ENCODE results near the gene TPM4.

DNA sequence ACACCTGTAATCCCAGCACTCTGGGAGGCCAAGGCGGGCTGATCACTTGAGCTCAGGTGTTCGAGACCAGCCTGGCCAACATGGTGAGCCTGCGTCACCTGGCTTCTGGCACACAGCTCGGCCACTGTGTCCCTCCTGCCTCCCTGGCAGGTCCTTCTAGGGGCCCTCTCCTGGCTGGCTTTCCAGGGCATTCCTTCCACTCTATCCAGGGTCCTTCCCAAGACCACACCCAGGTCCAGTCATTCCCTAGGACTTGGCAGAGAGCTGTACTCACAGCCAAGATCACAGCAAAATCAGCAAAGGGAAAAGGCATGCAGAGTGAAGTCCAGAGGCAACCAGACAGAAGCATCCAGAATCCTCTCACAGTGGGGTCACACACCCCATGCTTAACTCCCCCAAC is 57.5 kb downstream of the TPM4 start:
- TF ChIP-seq, protein P1, sequence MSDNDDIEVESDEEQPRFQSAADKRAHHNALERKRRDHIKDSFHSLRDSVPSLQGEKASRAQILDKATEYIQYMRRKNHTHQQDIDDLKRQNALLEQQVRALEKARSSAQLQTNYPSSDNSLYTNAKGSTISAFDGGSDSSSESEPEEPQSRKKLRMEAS (IDR thresholded peaks at IDR 0.05) = no peak
- TF ChIP-seq EP300 (IDR thresholded peaks at IDR 0.05; ENCODE audit: borderline replicate concordance) = no peak
- no peak for TF ChIP-seq RAD21 (IDR thresholded peaks at IDR 0.05; ENCODE audit: low read depth)
- TF ChIP-seq TEAD4 (IDR thresholded peaks at IDR 0.05) = no peak
